GM12878 (cell line): ENCODE data around the gene HS3ST6. TPM values are rescaled to one million over a fixed set of nuclear protein-coding genes. Genes with fewer than 3 reads are reported as not detected.

ENCODE experiments used
- ATF7 ChIP-seq: fragments of 450-650 bp; IDR thresholded peaks from 2 replicates; pipeline ENCODE4 v1.6.1; 2016; ENCODE audit warnings: low read depth, mild to moderate bottlenecking
- CBFB ChIP-seq: IDR thresholded peaks from 2 replicates; pipeline ENCODE4 v1.6.1; 2016; ENCODE audit warnings: antibody characterized with exemption, low read depth
- CBX5 ChIP-seq: sonication (generic); IDR thresholded peaks from 2 replicates; pipeline ENCODE4 v1.6.1; 2016; ENCODE audit warnings: low read depth, moderate library complexity, mild to moderate bottlenecking, inconsistent platforms
- EED ChIP-seq: sonication (generic); IDR thresholded peaks from 2 replicates; pipeline ENCODE4 v1.6.1; 2016; ENCODE audit warnings: antibody characterized with exemption, low read depth
- EP300 ChIP-seq, 2 experiments: fragments of 150-350 bp in 1 of 2; IDR thresholded peaks; 2 replicates each; pipeline ENCODE4 v1.6.1; 2011 to 2012; ENCODE audit warnings: low read depth in 2 of 2, low read length in 2 of 2, borderline replicate concordance in 1 of 2, improper control_type of control experiment in 1 of 2, inconsistent platforms in 1 of 2; ENCODE audit not compliant: control insufficient read depth in 1 of 2
- ESRRA ChIP-seq: IDR thresholded peaks from 2 replicates; pipeline ENCODE4 v1.6.1; 2012; ENCODE audit warnings: mild to moderate bottlenecking, low read length, improper control_type of control experiment
- EZH2 ChIP-seq: IDR thresholded peaks from 2 replicates; pipeline ENCODE4 v1.6.1; 2012; ENCODE audit warnings: low read depth, mild to moderate bottlenecking, control low read depth, inconsistent platforms, low read length, borderline replicate concordance; ENCODE audit not compliant: control insufficient read depth
- FOXM1 ChIP-seq: IDR thresholded peaks from 2 replicates; pipeline ENCODE4 v1.6.1; 2012; ENCODE audit warnings: low read depth, mild to moderate bottlenecking, inconsistent platforms, low read length, moderate library complexity
- HCFC1 ChIP-seq: fragments of 150-350 bp; IDR thresholded peaks from 2 replicates; pipeline ENCODE4 v1.6.1; 2014; ENCODE audit warnings: low read length
- JUNB ChIP-seq: IDR thresholded peaks from 2 replicates; pipeline ENCODE4 v1.6.1; 2016; ENCODE audit warnings: antibody characterized with exemption, mild to moderate bottlenecking
- JUND ChIP-seq: IDR thresholded peaks from 2 replicates; pipeline ENCODE4 v1.6.1; 2012; ENCODE audit warnings: low read depth, mild to moderate bottlenecking, low read length, improper control_type of control experiment, moderate library complexity
- MTA2 ChIP-seq: fragments of 450-650 bp; IDR thresholded peaks from 2 replicates; pipeline ENCODE4 v1.6.1; 2016; ENCODE audit warnings: low read depth, mild to moderate bottlenecking, moderate library complexity
- PML ChIP-seq: IDR thresholded peaks from 2 replicates; pipeline ENCODE4 v1.6.1; 2012; ENCODE audit warnings: low read length, inconsistent platforms
- POLR2AphosphoS5 ChIP-seq: IDR thresholded peaks from 2 replicates; pipeline ENCODE4 v1.6.1; 2011; ENCODE audit warnings: mild to moderate bottlenecking, low read length, inconsistent platforms
- SMARCA5 ChIP-seq: fragments of 450-650 bp; IDR thresholded peaks from 2 replicates; pipeline ENCODE4 v1.6.1; 2017; ENCODE audit warnings: mild to moderate bottlenecking
- STAT3 ChIP-seq: IDR thresholded peaks from 2 replicates; pipeline ENCODE4 v1.6.1; 2011; ENCODE audit warnings: low read depth, low read length, improper control_type of control experiment
- YBX1 ChIP-seq: fragments of 450-650 bp; IDR thresholded peaks from 2 replicates; pipeline ENCODE4 v1.6.1; 2016; ENCODE audit warnings: antibody characterized with exemption
- ZBED1 ChIP-seq: IDR thresholded peaks from 2 replicates; pipeline ENCODE4 v1.6.1; 2016; ENCODE audit warnings: borderline replicate concordance
- ZNF217 ChIP-seq: fragments of 450-650 bp; IDR thresholded peaks from 2 replicates; pipeline ENCODE4 v1.6.1; 2017; ENCODE audit warnings: antibody characterized with exemption, mild to moderate bottlenecking
- polyA plus RNA-seq, 11 experiments: library from polyadenylated mRNA; depleted of rRNA in 4 of 11; unstranded in 6 of 11; stranded (reverse) in 5 of 11; fragments of >200 nt; fragmentation: Nextera tagmentation in 4 of 11; fragmentation: Illumina TruSeq in 1 of 11; extraction: Ambion mirVana in 4 of 11; extraction: Trizol in 1 of 11; gene quantifications; 1 replicate in 1 of 11; 2 replicates in 10 of 11; pipeline versions ENCODE4 v1.2.1 to v1.2.3, GENCODE V29; 2011 to 2016; ENCODE audit warnings: inconsistent platforms in 2 of 11, missing spikeins in 2 of 11, low read depth in 1 of 11
- total RNA-seq, 4 experiments: library from RNA; depleted of rRNA in 3 of 4; stranded (reverse); fragments of >200 nt in 3 of 4; fragmentation: Illumina TruSeq in 1 of 4; extraction: Trizol in 1 of 4; gene quantifications; 2 replicates each; pipeline versions ENCODE4 v1.2.1 to v1.2.3, GENCODE V29; 2013 to 2021
- TF ChIP-seq, protein P1 (sequence below): IDR thresholded peaks from 2 replicates; pipeline ENCODE4 v1.6.1; 2011; ENCODE audit warnings: mild to moderate bottlenecking, low read depth, low read length, moderate library complexity; ENCODE audit not compliant: insufficient replicate concordance
- TF ChIP-seq, protein P2 (sequence below): fragments of 450-650 bp; IDR thresholded peaks from 2 replicates; pipeline ENCODE4 v1.6.1; 2018; ENCODE audit warnings: mild to moderate bottlenecking, low read depth, moderate library complexity; ENCODE audit not compliant: partially characterized antibody
- TF ChIP-seq, protein P3 (sequence below): fragments of 150-350 bp; IDR thresholded peaks from 2 replicates; pipeline ENCODE4 v1.6.1; 2016; ENCODE audit warnings: low read depth, low read length
- TF ChIP-seq, protein P4 (sequence below): IDR thresholded peaks from 2 replicates; pipeline ENCODE4 v1.6.1; 2011; ENCODE audit warnings: low read depth, low read length, improper control_type of control experiment, borderline replicate concordance

The HS3ST6 gene
- total and polyA plus RNA-seq, 10 of the 15 experiments (the other 5 are each of a cell fraction or from before 2014, with no cell fraction given), result not detected

DNA sequence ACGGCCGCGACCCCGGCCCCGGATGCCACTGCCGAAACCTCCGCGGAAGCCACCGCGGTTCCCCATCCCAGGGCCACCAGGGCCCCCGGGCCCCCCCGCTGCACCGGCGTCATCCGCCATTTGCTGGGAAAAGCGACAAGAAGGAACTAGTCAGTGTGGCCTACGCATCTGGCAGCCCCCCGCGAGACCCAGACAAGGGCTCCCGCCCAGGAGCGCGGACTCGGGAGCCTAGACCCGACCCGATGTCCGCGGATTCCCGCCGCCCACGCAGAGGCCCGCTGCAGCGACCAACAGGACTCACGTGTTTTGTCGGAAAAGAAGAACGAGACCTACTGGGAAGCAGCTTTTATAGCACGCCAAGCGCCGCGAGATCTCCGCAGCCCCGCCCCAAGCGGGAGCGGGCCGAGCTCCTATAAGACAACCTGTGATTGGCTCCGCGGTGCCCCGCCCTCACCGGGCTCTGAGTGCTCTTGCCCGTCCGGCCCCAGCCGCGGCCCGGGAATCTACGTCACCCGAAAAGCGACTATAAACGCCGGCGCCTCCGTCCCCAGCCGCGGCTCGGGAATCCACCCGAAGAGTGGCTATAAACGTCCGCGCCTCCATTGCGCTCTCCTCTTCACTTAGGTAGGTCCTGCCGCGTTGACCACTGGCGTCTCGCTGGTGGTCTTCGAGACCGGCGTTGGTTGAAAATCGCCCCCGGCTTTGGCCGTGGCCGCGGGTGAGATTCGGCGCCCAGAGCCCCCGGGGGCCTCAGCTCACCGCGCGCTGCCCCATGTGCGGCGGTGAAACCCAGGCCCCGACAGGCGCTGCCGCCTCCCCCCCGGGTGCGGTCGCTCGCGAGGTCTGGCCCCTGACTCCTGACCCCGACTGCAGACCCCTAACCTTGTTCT, 46.5 kb upstream of the HS3ST6 start, which contains the start of gene RPS2 (continued):
- TF ChIP-seq EP300 (IDR thresholded peaks at IDR 0.05; ENCODE audit: borderline replicate concordance in 1 of 2, control insufficient read depth in 1 of 2, low read depth in 2 of 2, low read length in 2 of 2) (no peak), POLR2AphosphoS5 (peak; percentile 100), SMARCA5 (peak; percentile 70), FOXM1 (peak; percentile 63), ZNF217 (no peak), ESRRA (peak; percentile 66), PML (peak; percentile 100), EZH2 (no peak), JUNB (no peak), MTA2 (no peak), CBFB (peak; percentile 99), STAT3 (no peak), CBX5 (peak; percentile 70; the same call in 1 of the 2 replicates), ZBED1 (0 out of 2 replicates have a peak, but pooled peaks have one; percentile 68), EED (0 out of 2 replicates have a peak, but pooled peaks have one; percentile 8), HCFC1 (peak; percentile 73), JUND (no peak), YBX1 (no peak), ATF7 (peak; percentile 55; the same call in 1 of the 2 replicates)
- TF ChIP-seq, protein P1, sequence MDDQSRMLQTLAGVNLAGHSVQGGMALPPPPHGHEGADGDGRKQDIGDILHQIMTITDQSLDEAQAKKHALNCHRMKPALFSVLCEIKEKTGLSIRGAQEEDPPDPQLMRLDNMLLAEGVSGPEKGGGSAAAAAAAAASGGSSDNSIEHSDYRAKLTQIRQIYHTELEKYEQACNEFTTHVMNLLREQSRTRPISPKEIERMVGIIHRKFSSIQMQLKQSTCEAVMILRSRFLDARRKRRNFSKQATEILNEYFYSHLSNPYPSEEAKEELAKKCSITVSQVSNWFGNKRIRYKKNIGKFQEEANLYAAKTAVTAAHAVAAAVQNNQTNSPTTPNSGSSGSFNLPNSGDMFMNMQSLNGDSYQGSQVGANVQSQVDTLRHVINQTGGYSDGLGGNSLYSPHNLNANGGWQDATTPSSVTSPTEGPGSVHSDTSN, result peak; percentile 18
- TF ChIP-seq, protein P2, sequence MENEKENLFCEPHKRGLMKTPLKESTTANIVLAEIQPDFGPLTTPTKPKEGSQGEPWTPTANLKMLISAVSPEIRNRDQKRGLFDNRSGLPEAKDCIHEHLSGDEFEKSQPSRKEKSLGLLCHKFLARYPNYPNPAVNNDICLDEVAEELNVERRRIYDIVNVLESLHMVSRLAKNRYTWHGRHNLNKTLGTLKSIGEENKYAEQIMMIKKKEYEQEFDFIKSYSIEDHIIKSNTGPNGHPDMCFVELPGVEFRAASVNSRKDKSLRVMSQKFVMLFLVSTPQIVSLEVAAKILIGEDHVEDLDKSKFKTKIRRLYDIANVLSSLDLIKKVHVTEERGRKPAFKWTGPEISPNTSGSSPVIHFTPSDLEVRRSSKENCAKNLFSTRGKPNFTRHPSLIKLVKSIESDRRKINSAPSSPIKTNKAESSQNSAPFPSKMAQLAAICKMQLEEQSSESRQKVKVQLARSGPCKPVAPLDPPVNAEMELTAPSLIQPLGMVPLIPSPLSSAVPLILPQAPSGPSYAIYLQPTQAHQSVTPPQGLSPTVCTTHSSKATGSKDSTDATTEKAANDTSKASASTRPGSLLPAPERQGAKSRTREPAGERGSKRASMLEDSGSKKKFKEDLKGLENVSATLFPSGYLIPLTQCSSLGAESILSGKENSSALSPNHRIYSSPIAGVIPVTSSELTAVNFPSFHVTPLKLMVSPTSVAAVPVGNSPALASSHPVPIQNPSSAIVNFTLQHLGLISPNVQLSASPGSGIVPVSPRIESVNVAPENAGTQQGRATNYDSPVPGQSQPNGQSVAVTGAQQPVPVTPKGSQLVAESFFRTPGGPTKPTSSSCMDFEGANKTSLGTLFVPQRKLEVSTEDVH, result no peak
- TF ChIP-seq, protein P3, sequence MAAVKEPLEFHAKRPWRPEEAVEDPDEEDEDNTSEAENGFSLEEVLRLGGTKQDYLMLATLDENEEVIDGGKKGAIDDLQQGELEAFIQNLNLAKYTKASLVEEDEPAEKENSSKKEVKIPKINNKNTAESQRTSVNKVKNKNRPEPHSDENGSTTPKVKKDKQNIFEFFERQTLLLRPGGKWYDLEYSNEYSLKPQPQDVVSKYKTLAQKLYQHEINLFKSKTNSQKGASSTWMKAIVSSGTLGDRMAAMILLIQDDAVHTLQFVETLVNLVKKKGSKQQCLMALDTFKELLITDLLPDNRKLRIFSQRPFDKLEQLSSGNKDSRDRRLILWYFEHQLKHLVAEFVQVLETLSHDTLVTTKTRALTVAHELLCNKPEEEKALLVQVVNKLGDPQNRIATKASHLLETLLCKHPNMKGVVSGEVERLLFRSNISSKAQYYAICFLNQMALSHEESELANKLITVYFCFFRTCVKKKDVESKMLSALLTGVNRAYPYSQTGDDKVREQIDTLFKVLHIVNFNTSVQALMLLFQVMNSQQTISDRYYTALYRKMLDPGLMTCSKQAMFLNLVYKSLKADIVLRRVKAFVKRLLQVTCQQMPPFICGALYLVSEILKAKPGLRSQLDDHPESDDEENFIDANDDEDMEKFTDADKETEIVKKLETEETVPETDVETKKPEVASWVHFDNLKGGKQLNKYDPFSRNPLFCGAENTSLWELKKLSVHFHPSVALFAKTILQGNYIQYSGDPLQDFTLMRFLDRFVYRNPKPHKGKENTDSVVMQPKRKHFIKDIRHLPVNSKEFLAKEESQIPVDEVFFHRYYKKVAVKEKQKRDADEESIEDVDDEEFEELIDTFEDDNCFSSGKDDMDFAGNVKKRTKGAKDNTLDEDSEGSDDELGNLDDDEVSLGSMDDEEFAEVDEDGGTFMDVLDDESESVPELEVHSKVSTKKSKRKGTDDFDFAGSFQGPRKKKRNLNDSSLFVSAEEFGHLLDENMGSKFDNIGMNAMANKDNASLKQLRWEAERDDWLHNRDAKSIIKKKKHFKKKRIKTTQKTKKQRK, result no peak
- TF ChIP-seq, protein P4, sequence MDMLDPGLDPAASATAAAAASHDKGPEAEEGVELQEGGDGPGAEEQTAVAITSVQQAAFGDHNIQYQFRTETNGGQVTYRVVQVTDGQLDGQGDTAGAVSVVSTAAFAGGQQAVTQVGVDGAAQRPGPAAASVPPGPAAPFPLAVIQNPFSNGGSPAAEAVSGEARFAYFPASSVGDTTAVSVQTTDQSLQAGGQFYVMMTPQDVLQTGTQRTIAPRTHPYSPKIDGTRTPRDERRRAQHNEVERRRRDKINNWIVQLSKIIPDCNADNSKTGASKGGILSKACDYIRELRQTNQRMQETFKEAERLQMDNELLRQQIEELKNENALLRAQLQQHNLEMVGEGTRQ, result no peak
